HG03354 (cell line): ENCODE data around the gene TEKT1.
A peak's percentile ranks its signal among the peaks of the same experiment; 100 is the strongest.
"Not testable (repeated sequence)": the region's sequence is repeated elsewhere in the genome, so short reads cannot be mapped to it uniquely, and the experiment has no call there.

ENCODE experiments used
- ATAC-seq: cut with Tn5 transposase; IDR thresholded peaks from one replicate; pipeline ENCODE4 v1.9.1; 2021; ENCODE audit warnings: mild to moderate bottlenecking; ENCODE audit not compliant: unreplicated experiment, poor library complexity, severe bottlenecking

Gene TEKT1

GRCh38 chr17:6774906-6775305 is 56.6 kb downstream of the TEKT1 start:
- ATAC-seq = not testable (repeated sequence)

- ATAC-seq = no peak
These were observed 59.5 kb downstream of the TEKT1 start for GRCh38 chr17:6772016-6772415.

- no peak for ATAC-seq
These were observed 63.1 kb downstream of the TEKT1 start for GRCh38 chr17:6768447-6768846.

GRCh38 chr17:6761779-6762178 is 69.8 kb downstream of the TEKT1 start:
- ATAC-seq = no peak

GRCh38 chr17:6757747-6758146 is 73.8 kb downstream of the TEKT1 start:
- no peak for ATAC-seq

GRCh38 chr17:6756425-6757031 is 75.0 kb downstream of the TEKT1 start:
- no peak for ATAC-seq

GRCh38 chr17:6755731-6756184 is 75.8 kb downstream of the TEKT1 start, which contains the start of gene XAF1:
XAF1 (plus strand) TSS chr17:6756046; CDS start chr17:6756079, 33 bp downstream.
- peak; percentile 55 for ATAC-seq

GRCh38 chr17:6755281-6755680 is 76.2 kb downstream of the TEKT1 start:
- ATAC-seq = no peak

- no peak for ATAC-seq
These were observed 78.0 kb downstream of the TEKT1 start for GRCh38 chr17:6753546-6753945.

- ATAC-seq = no peak
These were observed 78.5 kb downstream of the TEKT1 start for GRCh38 chr17:6753006-6753445.

GRCh38 chr17:6752068-6752909 is 79.2 kb downstream of the TEKT1 start:
- no peak for ATAC-seq

- ATAC-seq = no peak
These were observed 82.0 kb downstream of the TEKT1 start for GRCh38 chr17:6749519-6749918.

GRCh38 chr17:6748617-6749016 is 82.9 kb downstream of the TEKT1 start:
- no peak for ATAC-seq
